NCI-H748 treated with DMSO at 0.1 percent for 48 hours (cell line): ENCODE measurements around the gene GLRA3.
A peak's percentile ranks its signal among the peaks of the same experiment; 100 is the strongest.
"Not testable (repeated sequence)": the region's sequence is repeated elsewhere in the genome, so short reads cannot be mapped to it uniquely, and the experiment has no call there.

ENCODE experiments used
- DNase-seq: peaks from one replicate; lab custom pipeline; 2025; lab: John Stamatoyannopoulos, UW

GLRA3 gene

DNA sequence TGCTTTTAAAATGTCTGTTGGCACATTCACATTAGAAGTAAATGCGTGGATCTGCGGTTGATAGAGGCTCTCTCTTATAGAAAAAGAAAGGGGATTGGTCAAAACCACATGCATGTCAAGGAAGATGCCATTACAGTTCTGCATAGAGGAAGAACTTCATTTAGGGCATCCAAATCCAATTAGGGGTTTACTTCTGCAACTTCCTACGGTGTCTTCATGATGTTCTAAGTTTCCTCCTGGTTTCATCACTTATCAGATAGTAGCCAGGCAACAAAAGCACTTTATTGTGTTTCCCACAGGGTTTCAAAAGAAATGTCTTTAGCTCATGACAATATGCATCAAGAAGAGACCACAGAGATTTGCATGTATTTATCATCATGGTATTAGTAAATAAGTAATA is 170.8 kb downstream of the GLRA3 start:
- DNase-seq = no peak

DNA sequence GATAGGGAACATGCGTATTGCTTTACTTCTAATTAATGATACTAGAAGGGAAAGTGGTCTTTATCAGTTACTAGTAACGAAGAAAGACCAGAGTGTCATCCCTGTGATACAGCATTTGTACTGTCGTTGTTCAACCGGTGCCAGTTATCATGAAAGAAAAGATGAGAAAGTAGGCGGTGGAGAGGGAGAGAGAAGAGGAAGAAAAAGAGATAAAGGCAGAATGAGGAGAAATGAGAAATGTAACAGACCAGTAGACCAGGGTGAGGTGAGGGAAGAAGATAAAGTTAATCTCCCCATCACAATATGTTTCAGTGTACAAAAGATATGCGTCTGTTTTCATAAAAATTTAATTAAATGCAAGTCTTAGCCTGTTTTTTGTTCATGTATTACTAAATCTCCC is 171.6 kb downstream of the GLRA3 start:
- no peak for DNase-seq

DNA sequence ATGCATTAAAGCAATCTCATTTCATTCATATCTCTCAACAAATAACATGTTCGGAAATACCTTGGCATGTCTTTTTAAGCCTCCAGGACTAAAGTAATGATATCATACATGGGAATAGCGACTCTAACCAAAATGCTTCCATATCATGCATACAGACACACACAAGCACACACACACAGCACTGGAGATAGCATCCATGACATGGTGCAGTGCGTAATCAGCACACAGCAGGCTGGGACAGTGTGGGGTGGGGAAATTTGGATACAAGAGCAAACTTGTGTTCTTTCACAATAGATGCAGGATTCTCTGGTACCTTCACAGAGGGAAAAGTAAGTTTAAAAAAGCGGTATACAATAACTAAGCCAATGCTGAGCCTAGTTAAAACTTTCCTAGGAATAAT is 174.4 kb downstream of the GLRA3 start:
- DNase-seq = no peak

DNA sequence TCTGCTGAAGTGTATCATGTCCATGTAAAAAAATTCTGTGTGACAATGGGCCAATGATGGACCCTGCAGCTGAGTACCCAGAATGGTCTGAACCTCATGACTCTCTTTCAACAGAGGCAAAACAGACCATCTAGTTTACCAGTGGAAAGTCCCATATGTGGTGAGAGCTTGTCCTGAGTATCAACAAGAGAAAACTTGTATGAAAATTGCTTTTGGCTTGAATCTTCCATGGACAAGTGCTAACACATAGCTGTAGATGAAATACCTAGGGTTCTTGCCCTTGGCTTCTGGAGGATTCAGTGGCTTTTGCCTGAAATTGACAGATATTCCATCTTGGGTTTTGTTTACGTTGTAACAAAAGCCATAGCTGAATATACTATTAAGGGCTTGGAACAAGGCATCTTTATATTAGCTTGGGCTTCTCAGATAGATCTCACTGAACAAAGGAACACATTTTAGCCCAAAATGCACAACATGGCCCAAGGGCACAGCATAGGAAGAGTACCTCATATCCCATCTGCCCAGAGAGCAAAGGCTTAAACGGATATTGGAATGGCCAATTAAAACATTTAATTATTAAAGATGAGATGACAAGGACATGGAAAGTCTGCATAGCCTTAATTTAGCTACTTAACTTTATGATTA is 178.2 kb downstream of the GLRA3 start:
- DNase-seq = no peak

DNA sequence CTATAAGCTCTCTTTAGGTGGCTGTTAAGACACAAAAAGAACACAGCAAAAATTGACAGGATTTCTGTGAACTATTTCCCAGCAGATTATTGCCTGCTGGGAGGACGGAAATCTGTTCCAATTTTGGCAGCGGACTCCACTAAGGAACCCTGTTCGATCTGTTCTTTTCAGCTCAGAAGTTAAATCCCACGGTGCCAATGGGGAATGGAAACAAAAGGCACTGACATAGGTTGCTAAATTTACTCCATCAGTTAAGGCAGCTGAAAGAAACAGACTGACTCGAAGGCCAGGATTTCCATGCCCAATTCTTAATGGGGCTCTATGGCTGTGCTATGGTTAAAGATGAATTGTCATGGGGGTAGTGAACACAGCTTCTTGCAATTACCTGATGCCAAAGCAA is 180.2 kb downstream of the GLRA3 start:
- no peak for DNase-seq

DNA sequence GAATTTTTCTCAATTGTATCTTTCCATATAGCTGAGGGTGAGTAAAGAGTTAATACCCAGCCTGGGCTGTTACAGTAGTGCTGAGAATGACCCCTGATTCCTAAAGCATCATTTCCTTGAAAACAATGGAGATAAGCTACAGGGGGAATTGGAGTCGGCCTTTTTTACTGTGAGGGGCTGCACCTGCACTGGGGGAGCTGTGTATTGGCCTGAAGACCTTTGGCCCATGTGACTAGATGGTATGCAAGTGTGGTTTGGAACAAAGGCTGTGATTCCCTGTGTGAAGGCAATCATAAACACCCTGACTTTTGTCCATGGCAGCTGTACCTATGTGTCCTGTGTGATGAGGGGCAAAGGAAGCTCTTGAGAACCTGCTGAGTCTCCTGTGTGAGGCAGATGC is 182.7 kb downstream of the GLRA3 start:
- no peak for DNase-seq

DNA sequence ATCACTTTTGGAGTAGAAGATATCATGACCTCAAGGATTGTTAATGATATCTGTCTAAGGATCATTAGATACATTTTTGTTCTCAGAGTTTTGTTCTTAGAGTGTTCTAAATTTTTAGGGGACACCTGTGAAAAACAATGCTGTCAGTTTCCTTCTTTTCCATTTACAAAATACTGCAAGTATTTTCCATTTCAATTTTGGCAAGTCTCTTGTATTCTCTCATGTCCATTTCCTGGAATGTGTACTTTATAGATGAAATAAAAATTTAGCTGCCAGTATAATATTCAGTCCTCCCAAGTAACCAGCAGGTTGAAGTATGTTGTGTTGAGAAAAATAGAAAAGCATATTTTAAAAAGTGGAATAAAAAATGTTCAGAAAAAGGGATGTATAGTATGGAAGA is 188.9 kb downstream of the GLRA3 start:
- no peak for DNase-seq

DNA sequence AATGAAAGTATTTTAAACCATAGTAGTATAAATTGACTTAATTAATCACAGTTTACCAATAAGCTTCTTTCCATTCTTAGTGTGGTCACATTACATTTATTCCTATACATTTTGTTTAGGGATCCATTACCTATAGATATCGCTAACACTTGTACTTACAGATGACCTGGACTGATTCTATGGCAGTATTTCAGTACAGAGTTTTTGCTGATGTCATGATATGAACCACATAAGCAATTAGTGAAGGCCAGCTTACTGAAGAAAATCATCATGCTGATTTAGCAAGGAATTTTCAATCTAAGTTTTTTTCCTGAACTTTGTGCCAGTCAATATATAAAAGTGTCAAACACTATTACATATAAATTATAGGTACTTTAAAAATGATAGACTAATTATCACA is 193.3 kb downstream of the GLRA3 start:
- no peak for DNase-seq

DNA sequence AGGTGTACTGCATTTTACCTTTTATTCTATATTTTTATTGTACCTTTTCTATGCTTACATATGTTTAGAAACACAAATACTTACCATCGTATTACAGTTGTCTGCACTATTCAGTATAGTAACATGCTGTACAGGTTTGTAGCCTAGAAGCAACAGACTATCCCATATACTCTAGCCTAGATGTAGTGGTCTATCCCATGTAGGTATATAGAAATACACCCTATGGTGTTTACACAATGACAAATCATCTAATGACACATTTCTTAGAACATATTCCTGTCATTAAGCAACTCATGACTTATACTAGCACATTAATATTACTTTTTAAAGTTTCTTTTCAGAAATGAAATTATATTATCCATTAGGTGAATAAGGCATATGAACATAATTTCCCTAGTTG is 195.6 kb downstream of the GLRA3 start:
- no peak for DNase-seq

DNA sequence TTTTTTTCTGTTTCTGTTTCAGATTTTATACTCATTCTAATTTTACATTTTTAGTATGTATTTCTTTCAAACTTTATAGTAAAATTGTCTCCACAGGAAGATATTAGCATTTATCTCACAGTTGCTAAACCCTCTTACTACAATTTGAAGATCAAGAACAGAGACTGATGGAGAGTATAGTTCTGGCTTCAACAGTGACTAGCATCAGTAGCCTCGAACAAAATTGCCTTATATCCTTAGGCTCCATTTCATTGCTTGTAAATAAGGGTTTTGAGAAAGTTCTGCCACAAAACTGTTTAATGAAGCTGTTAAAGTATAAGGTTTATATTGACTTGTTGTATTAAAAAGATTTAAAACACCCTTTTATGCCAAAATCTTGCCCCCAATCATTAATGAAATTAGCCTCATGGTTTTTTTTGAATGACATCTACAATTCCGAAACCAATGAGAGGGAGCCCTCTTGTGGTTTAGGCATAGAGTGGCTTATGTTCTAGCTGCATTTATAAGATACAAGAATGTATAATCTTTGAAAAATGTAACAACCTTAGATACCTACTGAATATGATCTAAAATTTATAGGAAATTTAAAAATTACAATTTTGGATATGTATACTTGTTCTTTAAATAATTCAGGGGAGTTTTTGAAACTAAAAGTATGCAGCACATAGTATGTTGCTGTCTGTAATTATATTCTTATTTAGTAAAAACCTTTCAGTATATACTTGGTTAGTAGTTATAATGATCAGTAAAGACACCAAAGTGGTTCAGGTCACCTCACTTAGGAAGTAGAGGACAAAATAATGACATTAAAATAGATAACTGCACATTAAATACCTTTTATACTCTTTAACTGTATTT is 196.9 kb downstream of the GLRA3 start:
- peak; percentile 53 for DNase-seq

DNA sequence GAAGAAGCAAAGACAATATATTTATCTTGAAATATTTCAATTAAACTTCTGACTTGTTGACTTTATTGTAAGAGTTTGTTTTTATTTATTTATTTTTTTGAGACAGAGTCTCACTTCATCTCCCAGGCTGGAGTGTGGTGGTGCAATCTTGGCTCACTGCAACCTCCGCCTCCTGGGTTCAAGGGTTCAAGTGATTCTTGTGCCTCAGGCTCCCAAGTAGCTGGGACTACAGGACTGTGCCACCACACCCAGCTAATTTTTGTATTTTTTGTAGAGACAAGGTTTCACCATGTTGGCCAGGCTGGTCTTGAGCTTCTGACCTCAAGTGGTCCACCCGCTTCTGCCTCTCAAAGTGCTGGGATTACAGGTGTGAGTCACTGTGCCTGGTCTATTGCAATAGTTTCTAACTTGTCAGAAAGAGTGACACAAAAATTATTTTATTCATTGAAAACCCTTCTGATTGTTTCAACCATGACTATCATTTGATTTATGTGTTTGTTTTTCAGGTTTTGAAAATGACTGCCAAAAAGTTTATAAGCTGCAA is 199.1 kb downstream of the GLRA3 start:
- not testable (repeated sequence) for DNase-seq

DNA sequence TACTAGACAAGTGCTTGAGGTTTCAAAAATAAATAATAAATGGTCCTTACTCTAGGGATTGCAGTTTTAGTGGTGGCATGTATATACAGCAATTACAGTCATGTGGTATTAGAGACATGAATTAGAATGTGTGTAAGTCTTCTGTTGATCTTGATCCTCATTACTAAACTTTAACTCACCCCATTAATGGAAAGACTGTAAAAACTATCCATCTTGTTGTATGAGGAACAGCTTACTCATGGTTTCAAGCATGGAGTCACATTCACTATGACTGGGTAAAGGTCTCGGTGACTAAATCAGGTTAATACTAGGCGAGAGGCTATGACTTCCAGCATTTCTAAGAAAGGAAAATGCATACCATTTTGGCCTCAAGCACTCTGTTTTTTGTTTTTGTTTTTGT is 199.8 kb downstream of the GLRA3 start:
- no peak for DNase-seq

DNA sequence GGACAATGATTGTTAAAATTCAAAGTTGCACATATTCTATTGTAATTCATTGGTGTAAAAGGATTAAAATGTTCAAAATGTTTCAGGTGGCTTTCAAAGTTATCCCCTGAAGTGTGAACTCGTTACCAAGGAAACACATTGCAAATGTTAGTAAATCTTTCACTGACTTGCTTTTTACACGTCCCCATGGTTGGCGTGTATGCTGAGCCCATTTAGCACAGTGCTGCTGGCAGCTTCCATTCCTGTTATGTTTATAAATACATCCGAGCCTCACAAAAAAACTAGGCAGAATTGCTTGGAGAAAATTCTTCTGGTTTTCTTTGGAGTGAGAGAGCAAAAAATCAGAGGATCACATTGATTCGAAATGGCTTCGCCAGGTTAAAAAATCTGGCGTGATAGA is 200.9 kb downstream of the GLRA3 start:
- DNase-seq = no peak

DNA sequence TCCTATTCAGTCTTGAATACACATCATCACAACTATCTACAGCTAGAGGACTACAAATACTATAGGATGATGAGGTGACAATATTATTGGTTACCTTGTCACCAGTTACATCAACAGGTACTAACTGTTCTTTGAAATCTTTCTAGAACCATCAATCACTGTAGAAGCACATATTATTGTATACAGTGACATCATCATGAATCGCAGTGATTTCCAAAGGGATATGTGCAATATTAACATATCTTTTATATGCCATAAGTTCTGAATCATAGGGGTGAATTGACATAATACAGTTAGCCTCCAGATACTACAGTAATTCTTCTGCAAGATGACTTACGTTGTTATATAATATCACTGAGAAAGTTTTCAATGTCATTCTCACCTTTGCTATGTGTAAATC is 201.6 kb downstream of the GLRA3 start:
- DNase-seq = no peak

DNA sequence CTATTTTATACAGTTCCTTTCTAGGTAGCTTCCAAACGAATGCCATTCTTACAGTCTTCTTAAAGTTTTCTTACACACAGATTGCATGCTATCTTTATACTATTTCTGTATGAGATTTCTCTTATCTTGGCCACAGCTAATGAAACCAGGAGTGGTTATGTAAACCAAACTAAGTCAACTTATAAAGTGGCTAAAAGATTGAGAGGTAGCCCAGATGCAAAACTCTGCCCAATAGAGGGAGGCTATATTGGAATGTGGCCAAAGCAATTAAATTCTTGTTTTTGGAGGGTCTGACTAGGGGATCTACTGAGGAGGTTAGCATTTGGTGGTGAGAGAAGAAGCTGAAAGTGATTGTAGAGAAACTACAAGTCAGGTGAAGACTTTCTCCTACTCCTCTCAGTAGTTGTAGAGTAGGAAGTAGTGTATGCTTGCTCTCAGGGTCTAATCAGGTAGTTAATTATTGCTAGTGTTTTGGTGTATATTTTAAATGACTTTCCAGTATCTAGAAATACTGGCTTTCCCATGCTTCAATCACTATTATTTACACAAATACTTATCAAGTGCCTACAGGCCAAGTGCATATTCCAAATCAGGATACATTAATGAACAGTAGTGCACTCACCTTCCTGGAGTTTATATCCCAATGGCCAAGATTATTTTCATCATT is 202.6 kb downstream of the GLRA3 start:
- no peak for DNase-seq

DNA sequence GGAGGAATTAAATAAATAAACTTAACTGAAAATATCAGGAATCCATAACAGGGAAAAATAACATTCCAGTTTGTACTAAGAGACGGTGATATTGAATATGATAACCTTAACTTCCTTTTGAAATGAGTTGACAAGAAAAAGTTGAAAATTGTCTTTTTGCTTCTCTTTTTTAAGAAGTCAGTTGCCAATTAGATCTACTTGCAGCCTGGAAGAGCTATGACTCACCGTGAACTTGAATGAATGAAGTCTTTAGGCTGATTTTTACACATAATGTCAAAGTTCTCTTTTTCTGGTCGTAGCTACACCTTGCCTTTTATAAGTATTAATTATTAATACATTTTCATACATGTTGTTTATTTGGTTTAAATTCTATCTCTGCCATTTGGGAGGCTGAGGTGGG is 212.4 kb downstream of the GLRA3 start:
- no peak for DNase-seq

DNA sequence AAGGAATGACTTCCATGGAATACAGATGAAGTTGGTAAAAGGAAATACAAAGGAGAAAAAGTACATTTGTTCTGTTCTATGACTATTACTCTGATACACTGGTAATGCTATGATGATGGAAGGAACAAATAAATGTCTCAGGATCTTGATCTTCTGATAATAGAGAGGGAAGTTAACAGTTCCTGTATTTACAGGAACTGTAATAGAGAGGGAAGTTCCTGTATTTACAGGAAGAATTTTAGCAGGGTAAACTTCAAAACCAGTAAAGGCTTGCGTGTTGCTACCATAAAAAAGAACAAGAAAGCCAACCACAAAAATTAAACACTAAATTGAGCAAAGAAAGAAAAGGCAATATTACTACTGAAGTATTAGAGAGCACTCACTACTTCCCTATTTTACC is 215.1 kb downstream of the GLRA3 start:
- DNase-seq = no peak

DNA sequence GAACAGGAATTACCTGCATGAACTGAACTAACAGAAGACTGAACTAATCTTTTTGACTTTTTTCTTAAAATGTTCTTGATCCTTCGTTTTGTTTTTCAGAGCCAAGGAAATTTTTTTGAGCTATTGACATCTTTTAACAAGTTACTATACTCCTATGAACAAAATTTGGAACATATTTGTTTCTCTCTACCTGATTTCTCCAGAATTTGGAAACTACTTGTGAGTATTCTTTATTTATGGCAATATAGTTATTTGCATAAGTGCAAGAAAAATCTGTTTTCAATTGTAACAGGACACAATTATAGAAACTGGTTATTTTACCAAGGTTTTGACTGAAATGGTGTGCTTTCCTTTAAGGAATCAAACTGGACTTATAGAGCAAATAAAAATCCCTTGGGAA is 217.3 kb downstream of the GLRA3 start:
- DNase-seq = no peak

DNA sequence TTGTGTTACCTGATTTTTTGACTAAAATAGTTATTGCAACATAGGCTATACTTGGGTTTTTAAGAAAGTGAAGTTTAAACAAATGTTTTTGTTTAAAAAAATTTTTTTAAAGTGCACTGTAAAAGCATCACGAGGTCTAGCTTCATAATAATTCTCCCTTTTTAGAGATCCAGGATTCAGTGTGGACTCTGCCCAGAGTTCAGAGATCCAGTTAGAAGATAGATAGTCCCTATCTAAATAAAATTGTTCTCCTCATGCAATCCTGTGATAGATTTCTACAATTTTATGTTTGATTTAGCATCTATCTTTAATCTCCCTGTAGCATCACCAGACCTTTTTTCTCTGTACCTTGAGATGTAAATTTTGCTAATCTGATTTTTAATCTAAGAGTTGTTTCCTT is 221.3 kb downstream of the GLRA3 start:
- no peak for DNase-seq

DNA sequence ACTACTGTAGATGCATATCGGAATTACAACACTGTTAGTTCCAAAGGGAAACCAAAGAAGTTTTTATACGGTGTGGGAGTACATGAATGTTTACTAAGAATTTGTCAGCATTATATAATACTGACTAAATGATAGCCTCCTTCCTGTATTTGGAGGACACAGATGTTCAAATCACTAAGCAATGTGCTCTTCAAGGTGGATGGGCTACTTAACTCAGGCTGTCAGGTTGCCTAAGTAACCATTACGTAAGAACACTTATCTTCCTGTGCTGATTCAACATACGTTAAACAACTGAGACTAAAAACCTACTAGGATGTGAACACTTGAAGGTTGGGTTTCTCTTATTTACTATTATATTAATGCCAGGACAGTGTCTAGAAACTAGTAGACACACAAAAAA is 224.8 kb downstream of the GLRA3 start:
- DNase-seq = peak; percentile 46

DNA sequence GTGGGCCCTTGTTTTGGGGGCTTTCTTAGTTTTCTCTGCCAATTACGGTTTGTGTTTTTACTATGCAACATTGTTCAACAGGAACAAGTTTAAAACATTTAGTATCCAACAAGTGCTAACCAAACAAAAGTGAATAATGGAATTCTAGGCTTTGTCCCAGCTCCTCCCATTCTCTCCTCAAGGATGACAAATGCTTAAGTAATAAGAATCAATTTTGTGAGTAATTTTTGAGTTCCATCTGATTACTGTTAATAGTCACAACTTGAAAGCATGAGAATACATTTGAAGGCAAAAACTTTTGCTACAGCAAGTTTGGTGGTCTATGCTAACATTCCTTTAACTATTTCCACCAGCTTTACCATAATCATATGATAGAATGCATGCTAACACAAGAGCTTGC is 228.7 kb downstream of the GLRA3 start:
- DNase-seq = no peak

DNA sequence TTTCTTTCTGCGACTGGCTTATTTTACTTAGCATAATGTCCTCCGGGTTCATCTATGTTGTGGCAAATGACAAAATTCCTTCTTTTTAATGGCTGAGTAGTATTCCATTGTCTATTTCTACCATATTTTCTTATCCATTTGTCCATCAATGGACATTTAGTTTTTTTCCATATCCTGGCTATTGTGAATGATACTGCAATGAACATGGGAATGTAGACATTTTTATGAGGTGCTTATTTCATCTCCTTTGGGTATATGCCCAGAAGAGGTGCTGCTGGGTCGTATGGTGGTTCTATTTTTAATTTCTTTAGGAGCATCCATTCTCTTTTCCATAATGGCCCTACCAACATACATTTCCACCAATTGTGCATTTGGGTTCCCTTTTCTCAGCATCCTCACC is 230.2 kb downstream of the GLRA3 start:
- DNase-seq = no peak

DNA sequence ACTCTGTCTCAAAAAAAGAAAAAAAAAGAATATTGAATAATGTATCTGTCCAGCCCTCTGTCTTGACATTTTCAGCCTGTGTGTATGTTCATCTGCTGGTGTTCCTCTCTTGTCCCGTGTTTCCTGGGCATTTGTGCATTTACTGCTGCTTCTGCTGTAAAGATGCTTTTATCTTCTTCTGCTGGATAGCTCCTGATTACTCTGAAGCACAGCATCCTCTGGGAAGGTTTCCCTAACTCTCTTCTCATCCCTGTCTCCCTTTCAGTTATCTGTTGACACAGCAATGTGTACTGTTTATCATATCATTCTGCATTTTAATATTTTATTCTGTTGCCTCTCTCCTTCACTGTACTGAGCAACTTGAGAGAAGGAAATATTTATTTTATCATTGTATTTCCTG is 232.5 kb downstream of the GLRA3 start:
- DNase-seq = no peak
